Measurements from ENCODE around the gene DYRK2.

DNA sequence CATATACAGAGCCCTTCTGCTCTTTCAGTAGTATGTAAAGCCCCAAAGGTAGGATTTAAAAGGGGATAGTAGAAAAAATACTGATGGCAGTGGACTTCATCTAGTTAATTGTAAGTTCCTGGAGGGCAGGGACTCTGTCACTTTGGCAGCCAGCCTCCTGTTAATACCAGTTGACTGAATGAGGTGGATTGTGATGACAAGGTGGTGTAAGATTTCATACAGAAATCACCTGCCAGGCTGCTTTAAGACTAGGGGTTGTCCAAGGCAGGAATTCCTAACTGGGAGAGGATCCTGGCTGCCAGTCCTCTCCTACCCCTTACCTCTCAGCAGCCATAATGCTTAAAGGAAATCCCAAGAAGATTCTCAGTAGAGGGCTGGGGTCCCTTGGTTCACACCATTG, 7.3 kb downstream of the DYRK2 start:
- TF ChIP-seq POLR2A (IDR thresholded peaks at IDR 0.05) = no peak
- TF ChIP-seq EP300 (IDR thresholded peaks at IDR 0.05) = no peak
